Embryonic facial prominence (tissue), 1 donor: ENCODE measurements around the gene SEPTIN11.
"Not testable (repeated sequence)": the region's sequence is repeated elsewhere in the genome, so short reads cannot be mapped to it uniquely, and the experiment has no call there.

Experiments
- DNase-seq: peaks from one replicate; pipeline ENCODE4 v3.0.0-alpha.2; 2016; ENCODE audit errors: extremely low spot score

SEPTIN11 gene

DNA sequence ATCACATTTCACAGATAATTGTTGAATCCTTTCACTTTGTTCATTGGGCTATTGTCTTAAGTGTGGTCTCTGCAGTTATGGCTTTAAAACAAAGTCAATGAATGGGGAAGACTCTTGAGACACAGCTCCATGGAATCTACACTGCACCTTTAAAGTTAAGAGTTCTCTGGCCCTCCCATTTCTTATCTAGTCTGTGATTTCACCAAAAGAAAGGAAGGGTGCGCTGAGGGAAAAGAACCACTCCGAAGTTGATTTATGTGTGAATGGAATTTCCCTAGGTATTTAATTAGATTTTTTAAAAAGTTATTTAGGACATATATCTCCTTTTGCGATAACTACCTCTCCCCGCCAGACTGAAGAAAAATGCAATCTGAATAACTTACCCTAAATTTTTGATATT is 2.5 kb downstream of the SEPTIN11 start:
- DNase-seq, result no peak

DNA sequence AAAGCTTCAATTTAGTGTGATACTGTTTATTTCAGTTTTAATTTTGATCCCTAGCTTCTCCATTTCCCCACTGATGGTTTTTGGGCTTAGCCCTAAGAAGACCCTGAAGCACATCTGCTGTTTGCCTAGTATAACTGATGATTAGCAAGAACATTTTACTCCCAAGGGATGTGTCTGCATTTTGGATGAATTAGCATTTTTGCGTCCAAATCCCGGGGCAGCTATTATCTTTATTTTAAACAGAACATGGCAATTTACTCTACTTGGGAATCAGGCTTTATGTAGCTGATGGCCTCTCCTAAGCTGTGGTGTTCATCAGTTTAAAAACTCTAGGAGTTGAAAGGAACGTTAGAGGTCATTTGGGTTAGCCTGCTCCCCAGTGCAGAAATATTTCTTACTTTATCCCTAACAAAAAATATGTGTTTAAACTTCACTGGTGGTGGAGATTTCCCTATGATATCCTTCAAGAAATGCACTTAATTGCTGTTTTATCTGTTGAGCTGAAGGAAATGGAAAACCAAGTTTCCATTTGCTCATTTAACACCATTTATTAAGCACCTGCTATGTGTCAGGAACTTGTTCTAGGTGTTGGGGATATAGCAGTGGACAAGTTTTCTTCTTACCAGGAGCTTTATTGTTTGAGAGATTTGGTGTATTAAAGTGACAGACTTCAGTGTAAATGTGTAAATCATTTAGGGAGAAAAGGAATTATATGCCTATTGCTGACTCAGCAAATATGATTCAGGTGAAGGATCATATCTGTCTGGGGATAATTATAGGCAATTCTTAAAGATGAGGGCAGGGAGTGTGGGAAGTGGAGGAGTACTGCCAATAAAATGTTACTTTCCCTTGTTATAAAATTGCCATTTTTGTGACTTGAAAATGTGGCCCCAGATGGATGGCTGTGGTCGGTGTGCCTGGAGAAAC is 3.4 kb downstream of the SEPTIN11 start:
- no peak for DNase-seq

GRCh38 chr4:76953956-76954355 is 4.4 kb downstream of the SEPTIN11 start:
- no peak for DNase-seq

DNA sequence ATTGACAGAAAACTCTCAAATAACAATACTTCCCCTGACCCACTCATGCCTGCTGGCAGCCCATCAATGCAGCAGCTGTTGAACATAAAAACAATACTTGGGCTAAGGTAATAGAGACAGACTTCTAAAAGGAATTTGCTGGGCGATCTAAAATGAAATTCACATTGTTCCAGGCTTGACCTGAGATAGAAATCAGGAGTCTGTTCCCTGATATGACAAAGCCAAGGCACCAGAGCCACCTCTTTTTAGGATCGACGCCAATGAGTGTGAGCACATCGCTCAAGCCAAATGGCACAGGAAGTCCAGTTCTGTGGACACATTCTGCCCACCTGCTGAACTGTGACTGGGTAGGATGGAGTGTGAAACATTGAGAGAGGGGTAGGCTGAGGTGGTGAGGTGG is 4.9 kb downstream of the SEPTIN11 start:
- DNase-seq, result no peak

- no peak for DNase-seq
These were observed 5.6 kb downstream of the SEPTIN11 start for GRCh38 chr4:76955182-76955581.

DNA sequence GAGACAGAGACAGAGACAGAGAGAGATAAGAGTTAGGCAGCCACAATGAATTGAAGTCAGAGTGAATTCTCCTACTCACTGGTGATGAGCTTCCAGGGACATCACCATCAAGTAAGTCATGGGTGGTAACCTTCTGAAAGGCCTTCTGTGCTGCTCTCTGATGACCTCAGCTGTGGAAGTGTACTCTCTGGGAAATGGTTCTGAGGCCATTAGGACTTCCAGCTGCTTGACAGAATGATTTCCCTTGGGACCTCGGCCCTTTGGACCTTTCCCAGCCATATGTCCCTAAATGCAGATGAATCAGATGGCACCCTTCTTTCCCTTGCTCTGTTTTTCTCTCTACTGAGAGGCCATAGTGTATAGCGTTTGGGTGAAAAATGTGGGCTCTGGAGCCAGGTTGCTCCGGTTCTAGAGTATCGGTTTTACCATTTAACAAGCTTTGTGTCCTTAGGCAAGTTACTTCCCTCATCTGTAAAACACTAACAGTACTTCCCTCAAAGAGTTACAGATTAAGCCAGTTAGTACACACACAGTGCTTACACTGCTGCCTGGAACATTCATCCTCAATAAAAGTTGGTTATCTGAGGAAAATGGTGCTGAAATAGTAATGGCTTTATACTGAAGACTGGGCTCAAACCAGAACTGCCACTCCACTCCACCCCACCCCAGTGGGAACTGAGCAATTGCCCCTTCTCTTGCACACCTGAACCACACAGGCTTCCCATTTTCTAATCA is 7.6 kb downstream of the SEPTIN11 start:
- DNase-seq, result no peak

DNA sequence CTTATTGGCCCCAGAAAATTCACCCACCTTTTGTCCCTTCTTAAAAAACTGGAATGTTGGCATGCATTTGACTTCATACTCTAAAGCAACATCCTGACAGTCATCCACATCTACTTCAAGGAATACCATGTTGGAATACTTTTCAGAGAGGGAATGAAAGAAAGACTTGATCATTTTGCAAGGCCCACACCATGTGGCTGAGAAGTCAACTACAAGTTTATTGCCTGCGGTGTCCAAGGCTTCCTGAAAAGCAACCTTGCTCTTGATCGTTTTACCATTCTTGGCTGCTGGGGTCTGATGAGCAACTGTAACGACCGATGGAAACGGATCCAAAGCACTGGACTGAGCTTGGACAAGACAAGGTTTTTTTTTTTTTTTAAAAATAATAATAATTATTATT is 9.3 kb downstream of the SEPTIN11 start:
- DNase-seq, result no peak

- no peak for DNase-seq
These were observed 10.5 kb downstream of the SEPTIN11 start for GRCh38 chr4:76960014-76960413.

DNA sequence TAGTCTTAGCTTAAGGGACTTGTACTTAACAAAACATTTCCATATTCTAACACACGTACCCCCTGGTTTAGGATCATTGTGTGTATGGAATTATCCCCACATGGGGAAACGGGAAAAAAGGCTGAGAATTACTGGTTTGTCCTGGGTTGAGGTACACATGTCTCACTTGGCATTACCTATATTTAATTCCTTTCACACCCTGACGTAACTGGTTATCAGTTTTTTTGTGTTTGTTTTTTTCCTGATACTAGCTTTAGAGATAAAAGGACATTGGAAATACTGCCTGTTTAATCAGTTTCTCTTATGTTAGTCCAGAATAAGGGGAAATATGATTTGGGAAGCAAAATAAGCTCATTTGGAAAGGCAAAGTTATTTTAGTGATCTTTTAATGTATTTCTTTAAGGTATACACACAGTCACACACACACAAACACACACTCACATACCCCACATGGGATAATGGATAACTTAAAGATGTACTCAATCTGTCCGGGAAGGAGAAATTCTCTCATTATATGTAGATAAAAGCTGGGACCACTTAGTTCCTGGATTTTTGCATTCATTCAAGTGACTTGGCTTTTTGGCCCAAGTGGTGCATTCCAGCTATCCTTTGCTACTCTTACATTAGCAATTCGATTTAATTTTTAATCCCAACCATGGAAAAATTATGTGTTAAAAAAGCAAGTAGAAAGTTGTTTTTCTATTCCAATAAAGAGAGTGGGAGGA is 13.0 kb downstream of the SEPTIN11 start:
- DNase-seq, result no peak

GRCh38 chr4:76963131-76963750 is 13.7 kb downstream of the SEPTIN11 start:
- no peak for DNase-seq

GRCh38 chr4:76963927-76964326 is 14.4 kb downstream of the SEPTIN11 start:
- DNase-seq, result not testable (repeated sequence)

DNA sequence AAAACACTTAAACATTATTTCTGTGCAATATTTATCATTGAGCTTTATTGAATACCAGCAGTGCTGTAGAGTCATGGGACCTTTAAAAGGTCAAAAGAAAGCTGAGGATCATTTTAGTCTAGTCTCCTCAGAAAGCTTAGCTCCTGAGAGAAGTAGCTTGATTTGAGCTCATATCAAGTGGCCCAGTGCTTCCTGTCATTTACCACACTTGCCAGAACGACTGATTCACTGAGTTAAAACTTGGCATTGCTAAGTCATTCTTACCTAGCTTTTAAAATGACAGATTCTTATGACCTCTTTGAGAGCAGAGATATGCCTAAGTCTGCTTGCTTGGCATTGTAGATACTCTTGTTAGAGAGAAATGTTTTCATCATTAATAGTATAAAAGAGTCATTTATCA is 15.2 kb downstream of the SEPTIN11 start:
- DNase-seq, result no peak

DNA sequence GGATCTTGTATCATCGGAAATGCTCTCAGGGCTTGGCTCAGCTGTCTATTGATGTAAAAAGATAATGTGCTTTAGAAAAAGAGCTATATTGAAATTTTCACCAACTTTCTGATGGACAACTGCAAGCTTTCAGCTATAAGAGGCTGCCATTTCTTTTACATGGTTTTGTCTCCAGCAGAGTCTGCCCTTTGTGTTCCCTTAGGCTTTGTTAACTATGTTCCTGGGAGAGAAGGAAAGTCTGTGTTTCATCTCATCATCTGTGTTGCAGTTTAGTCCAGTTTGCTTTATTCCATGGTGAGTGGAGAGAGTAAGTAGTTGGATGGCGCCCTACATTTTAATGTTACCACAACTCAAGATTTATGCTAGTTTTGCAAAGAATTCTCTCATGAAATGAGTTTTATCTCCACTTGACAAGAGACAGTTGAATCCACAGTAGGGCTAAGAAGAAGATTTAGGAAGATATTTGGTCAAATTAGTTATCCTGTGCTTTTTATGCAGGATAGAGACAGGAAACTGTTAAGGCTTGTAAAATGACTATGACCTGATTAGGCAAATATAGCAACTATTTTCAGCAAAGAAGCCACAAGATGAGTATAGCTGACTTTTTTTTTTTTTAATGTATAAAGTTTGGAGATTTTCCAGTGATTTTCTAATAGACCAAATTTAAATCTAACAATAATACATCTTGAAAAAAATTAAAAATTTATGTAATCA is 16.5 kb downstream of the SEPTIN11 start:
- no peak for DNase-seq

DNA sequence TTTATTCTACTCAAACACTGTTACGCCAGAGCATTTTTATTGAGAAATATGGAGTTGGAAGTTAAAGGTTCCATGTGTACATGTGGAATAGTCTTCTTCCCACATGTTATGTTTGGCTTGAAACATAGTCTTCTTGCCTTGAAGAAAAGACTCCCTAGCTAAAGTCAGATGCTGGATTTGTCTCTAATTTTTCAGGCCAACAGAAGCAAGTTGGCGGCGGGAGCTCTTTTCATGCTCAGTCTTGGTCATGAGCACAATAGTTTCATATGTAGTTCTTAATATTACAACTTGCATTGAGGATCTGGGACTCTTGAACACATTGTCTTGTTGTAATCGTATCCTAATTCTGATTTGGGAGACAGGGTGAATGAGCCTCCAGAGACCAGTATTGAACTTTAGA is 19.4 kb downstream of the SEPTIN11 start:
- DNase-seq, result no peak

DNA sequence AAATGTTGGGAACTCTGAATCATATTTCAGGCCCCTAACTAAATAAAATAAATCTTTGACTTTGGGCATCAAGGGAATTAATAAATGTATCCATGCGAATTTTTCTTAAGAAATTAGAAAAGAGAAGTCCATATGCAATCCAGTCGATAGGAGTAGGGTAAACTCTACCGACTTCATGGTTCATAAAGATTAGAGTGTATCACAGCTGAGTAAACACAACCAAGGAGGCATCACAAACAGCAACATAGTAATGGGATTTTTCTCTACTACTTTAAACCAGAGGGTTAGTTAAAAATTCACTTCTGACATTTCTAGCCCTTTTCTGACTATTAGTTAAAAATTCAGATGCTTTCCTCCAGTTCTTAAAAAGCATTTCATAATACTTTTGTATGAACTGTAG is 19.9 kb downstream of the SEPTIN11 start:
- DNase-seq, result no peak

DNA sequence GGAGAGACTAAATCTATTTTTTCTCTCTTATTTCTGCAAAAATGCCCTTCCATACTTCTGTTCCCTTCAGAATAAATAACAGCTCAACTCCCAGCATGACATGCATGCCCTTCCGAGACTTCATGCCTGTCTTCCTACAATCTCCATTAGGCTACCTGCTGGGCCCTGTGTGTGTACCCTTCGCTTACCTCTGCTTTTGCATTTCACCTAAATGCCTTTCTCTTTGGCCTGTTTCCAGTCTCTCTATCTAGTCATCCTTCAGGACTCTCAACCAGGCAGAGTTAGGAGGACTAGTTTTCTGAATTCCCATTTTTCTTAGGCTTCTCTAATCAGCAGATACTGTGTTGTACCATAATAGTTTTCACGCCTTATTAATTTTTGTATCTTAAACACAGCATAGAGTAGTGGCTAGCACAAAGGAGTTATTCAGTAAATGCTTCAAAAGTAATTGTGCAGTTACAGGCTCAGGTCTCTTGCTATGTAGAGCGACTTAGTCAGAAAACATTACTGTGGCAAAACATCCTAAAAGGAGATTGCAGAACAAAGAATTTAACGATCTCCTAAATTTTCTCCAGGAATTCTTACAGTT is 20.5 kb downstream of the SEPTIN11 start:
- DNase-seq, result no peak

DNA sequence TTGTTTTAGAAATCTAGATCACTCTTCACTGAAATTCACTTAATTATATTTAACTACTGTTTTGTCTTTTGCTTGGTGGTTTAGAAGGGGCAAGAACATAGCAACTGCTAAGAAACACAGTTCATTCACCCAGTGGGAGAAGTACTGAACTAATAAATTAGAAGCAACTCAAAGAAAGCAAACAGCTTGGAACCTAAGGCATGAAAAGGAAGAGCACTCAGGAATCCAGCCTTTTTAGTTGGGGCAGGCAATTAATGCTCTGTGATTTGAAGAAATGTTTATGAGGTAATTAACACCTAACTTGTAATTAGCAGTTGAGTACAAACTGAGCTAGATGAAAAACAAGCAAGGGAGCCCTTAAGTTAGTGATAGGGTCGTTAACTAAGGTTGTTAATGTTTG is 22.8 kb downstream of the SEPTIN11 start:
- DNase-seq, result no peak

DNA sequence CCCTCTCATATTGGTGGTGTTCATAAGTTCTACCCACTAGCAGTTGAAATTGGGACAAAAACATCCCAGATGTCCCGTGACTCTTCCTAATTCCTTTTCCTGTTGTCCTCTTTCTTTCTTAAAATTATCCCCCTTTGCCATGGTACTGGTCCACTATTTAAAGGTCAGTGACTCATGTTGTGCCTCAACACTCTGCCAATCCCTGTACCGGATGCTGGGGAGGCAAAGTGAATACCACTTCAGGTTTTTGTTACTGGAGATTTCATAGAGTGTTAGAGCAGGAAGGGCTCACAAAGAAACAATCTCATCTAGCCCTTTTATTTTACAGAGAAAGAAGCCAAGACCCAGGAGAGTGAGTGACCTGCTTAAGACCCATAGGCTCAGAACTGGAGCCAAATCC is 24.6 kb downstream of the SEPTIN11 start:
- DNase-seq, result no peak

DNA sequence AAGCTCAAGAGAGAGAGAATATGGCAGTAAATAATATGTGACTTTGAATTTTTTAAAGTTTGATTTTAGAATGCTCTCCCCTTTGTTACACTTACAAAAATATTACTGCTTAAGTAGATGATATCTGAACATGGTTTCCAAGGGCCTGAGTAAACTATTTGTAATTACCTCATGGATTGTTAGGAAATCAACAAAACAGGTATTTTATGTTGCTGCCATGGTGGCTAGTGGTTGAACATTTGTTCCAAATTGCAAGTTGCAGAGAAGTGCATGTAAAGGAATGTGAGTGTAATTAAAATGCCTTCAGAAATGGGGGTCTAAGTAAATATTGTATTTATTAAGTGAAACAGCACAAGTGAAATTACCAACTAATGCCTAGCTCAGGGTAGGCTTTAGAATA is 27.6 kb downstream of the SEPTIN11 start:
- no peak for DNase-seq

- DNase-seq, result no peak
These were observed 28.3 kb downstream of the SEPTIN11 start for GRCh38 chr4:76977736-76978350.
